Brain microvascular endothelial cell (primary cell): ENCODE measurements around the gene ADPRHL1.

ENCODE experiments used
- DNase-seq: peaks from one replicate; pipeline ENCODE4 v3.0.0-alpha.2; 2020
- H3K27ac ChIP-seq: fragments of 250-450 bp; sonication (Bioruptor Pico); 2 replicates; pipeline ENCODE4 v1.5.1; 2020; ENCODE audit warnings: mild to moderate bottlenecking, moderate library complexity
- H3K27me3 ChIP-seq: fragments of 250-450 bp; sonication (Bioruptor Pico); replicated peaks from 2 replicates; pipeline ENCODE4 v1.5.1; 2020; ENCODE audit warnings: mild to moderate bottlenecking
- H3K36me3 ChIP-seq: fragments of 250-450 bp; sonication (Bioruptor Pico); replicated peaks from 2 replicates; pipeline ENCODE4 v1.5.1; 2020; ENCODE audit warnings: mild to moderate bottlenecking
- H3K4me3 ChIP-seq: 2 replicates; pipeline ENCODE4 v1.5.1; 2011; ENCODE audit warnings: low read depth, mild to moderate bottlenecking, control low read depth, low read length, moderate library complexity
- CTCF ChIP-seq: IDR thresholded peaks from 2 replicates; pipeline ENCODE4 v1.5.1; 2011; ENCODE audit warnings: low read depth, mild to moderate bottlenecking, moderate library complexity, low read length, control low read depth, inconsistent platforms; ENCODE audit errors: missing control alignments
- in situ Hi-C: cut with HindIII; loops from 2 replicates; pipeline ENCODE4 v1.10.0; 2017; ENCODE audit warnings: low sequenced_read_pairs, low pct_ligation_motif_present

The ADPRHL1 gene

GRCh38 chr13:113446488-113446854 is 6.8 kb downstream of the ADPRHL1 start:
- no peak overlapping the region for H3K4me3 ChIP-seq
- TF ChIP-seq CTCF: no peak
- H3K27ac ChIP-seq: no peak overlapping the region
- H3K27me3 ChIP-seq: no peaks in the 10 kb centered on the region
- no peaks in the 10 kb centered on the region for H3K36me3 ChIP-seq
- no peak for DNase-seq
- in situ Hi-C loops: no loop called here

- no peak overlapping the region for H3K27ac ChIP-seq
- H3K4me3 ChIP-seq: no peak overlapping the region
- no peaks in the 10 kb centered on the region for H3K36me3 ChIP-seq
- TF ChIP-seq CTCF: no peak
- in situ Hi-C loops: no loop called here
- no peak for DNase-seq
- no peaks in the 10 kb centered on the region for H3K27me3 ChIP-seq
Observed at GRCh38 chr13:113445791-113446487, 7.3 kb downstream of the ADPRHL1 start.

GRCh38 chr13:113443991-113444390 is 9.3 kb downstream of the ADPRHL1 start:
- H3K27ac ChIP-seq: no peak overlapping the region
- no peak for TF ChIP-seq CTCF
- in situ Hi-C loops: no loop called here
- no peaks in the 10 kb centered on the region for H3K36me3 ChIP-seq
- DNase-seq: no peak
- H3K4me3 ChIP-seq: no peak overlapping the region
- H3K27me3 ChIP-seq: no peaks in the 10 kb centered on the region

DNA sequence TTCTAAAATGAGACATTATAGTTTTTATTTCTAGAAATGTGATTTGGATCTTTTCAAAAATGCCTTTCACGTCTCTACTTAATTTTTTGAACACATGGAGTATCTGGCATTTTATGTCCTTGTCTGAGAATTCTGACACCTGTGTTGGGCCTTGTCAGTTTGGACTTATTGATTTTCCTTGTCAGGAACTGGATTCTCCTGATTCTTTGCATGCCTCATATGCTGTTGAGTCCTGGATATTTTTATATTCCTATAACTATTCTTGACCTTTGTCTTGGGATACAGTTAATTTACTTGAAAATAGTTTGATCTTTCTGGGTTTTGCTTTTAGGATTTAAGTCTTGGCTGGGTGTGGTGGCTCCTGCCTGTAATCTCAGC is 10.3 kb downstream of the ADPRHL1 start:
- no peak for DNase-seq
- H3K36me3 ChIP-seq: no peaks in the 10 kb centered on the region
- in situ Hi-C loops: no loop called here
- H3K27me3 ChIP-seq: no peaks in the 10 kb centered on the region
- H3K27ac ChIP-seq: no peak overlapping the region
- TF ChIP-seq CTCF: no peak
- no peak overlapping the region for H3K4me3 ChIP-seq

- no peaks in the 10 kb centered on the region for H3K27me3 ChIP-seq
- no peak overlapping the region for H3K27ac ChIP-seq
- TF ChIP-seq CTCF: no peak
- in situ Hi-C loops: no loop called here
- H3K36me3 ChIP-seq: no peaks in the 10 kb centered on the region
- no peak for DNase-seq
- no peak overlapping the region for H3K4me3 ChIP-seq
Observed at GRCh38 chr13:113442354-113442984, 10.8 kb downstream of the ADPRHL1 start.

- in situ Hi-C loops: no loop called here
- H3K27me3 ChIP-seq: no peaks in the 10 kb centered on the region
- no peaks in the 10 kb centered on the region for H3K36me3 ChIP-seq
- H3K4me3 ChIP-seq: no peak overlapping the region
- no peak for DNase-seq
- no peak for TF ChIP-seq CTCF
- H3K27ac ChIP-seq: no peak overlapping the region
Observed at GRCh38 chr13:113441661-113442060, 11.6 kb downstream of the ADPRHL1 start.
